ENCODE measurements around the gene PUS10. TPM values are rescaled to one million over a fixed set of nuclear protein-coding genes. Genes with fewer than 3 reads are reported as not detected.
"Not testable (repeated sequence)": the region's sequence is repeated elsewhere in the genome, so short reads cannot be mapped to it uniquely, and the experiment has no call there.

Gene PUS10
- total and polyA plus RNA-seq, 2 of the 13 experiments (the other 11 are each of a cell fraction or from before 2014, with no cell fraction given), result 41.4 to 44.3 TPM

- Histone ChIP-seq H3K4me2 (ENCODE audit: low read depth, low read length) (peak overlapping the region; percentile 83), H4K20me1 (ENCODE audit: insufficient read depth, low read length) (0 out of 2 replicates have a peak, but pooled peaks cover 3% of the 10 kb centered on the region), H3K4me3 (replicated peaks in 1 of 3; ENCODE audit: insufficient read depth in 1 of 3, low read depth in 2 of 3, low read length in 3 of 3) (no peak overlapping the region), H3K4me1 (ENCODE audit: insufficient read depth, low read length) (peaks cover 36% of the 10 kb centered on the region), H3K9ac (ENCODE audit: insufficient read depth, low read depth, low read length) (no peak overlapping the region), H2AFZ (ENCODE audit: low read length) (no peak overlapping the region), H3K9me3 (ENCODE audit: low read length) (no peaks in the 10 kb centered on the region), H3K36me3 (replicated peaks in 1 of 2; ENCODE audit: control insufficient read depth in 1 of 2, insufficient read depth in 2 of 2, low read length in 2 of 2) (peaks cover 0 to 32% of the 10 kb centered on the region in 2 experiments; a peak in 3 of 5 replicates), H3K79me2 (ENCODE audit: insufficient read depth, low read length) (peaks cover 86% of the 10 kb centered on the region), H3K27ac (ENCODE audit: extremely low read length, insufficient read depth, low read length) (no peak overlapping the region), H3K27me3 (ENCODE audit: control insufficient read depth in 1 of 2, insufficient read depth in 2 of 2, low read length in 2 of 2) (no peaks in the 10 kb centered on the region; a peak in 1 of 5 replicates)
- WGBS (ENCODE audit: low lambda C conversion rate), result 92% methylated on average over 3 of the region's 3 CpGs
- intact Hi-C loops (cut with micrococcal nuclease; ENCODE audit: unreplicated experiment), result loop anchor here (5.0 to 10.0 kb wide), 2 partner anchors 130 to 132 kb away; partner anchors contain the start of gene REL
- FAIRE-seq (no peak), DNase-seq (ENCODE audit: low spot score) (no peak), ATAC-seq (no peak)
- in situ Hi-C loops (cut with HindIII; ENCODE audit: extremely low pct_ligation_motif_present, low pct_unique_long_range_greater_than_20kb), result no loop called here
- POLR2A ChIA-PET, result no interaction called here
- no peak for TF ChIP-seq PAWR (CRISPR knock-in tag; IDR thresholded peaks at IDR 0.05; ENCODE audit: borderline replicate concordance)
- no peak for TF ChIP-seq CEBPG (CRISPR knock-in tag; IDR thresholded peaks at IDR 0.05)
- no TSS peak for BruUV-seq (replicated peaks)
- CTCF ChIA-PET (ENCODE audit: low intra/inter-chr PET ratio, low total read pairs), result no interaction called here
These were observed 3.3 kb downstream of the PUS10 start for GRCh38 chr2:61014763-61015162.

- Histone ChIP-seq H3K9ac (ENCODE audit: insufficient read depth, low read depth, low read length) (no peak overlapping the region), H3K4me3 (replicated peaks in 1 of 3; ENCODE audit: insufficient read depth in 1 of 3, low read depth in 2 of 3, low read length in 3 of 3) (no peak overlapping the region), H3K79me2 (ENCODE audit: insufficient read depth, low read length) (peaks cover 72% of the 10 kb centered on the region), H3K9me3 (ENCODE audit: low read length) (no peaks in the 10 kb centered on the region), H2AFZ (ENCODE audit: low read length) (no peak overlapping the region), H4K20me1 (ENCODE audit: insufficient read depth, low read length) (0 out of 2 replicates have a peak, but pooled peaks cover 3% of the 10 kb centered on the region), H3K4me2 (ENCODE audit: low read depth, low read length) (peak overlapping the region; percentile 7; the same call in 1 of the 2 replicates), H3K27ac (ENCODE audit: extremely low read length, insufficient read depth, low read length) (no peak overlapping the region), H3K27me3 (ENCODE audit: control insufficient read depth in 1 of 2, insufficient read depth in 2 of 2, low read length in 2 of 2) (no peaks in the 10 kb centered on the region; a peak in 1 of 5 replicates), H3K4me1 (ENCODE audit: insufficient read depth, low read length) (peaks cover 31% of the 10 kb centered on the region), H3K36me3 (replicated peaks in 1 of 2; ENCODE audit: control insufficient read depth in 1 of 2, insufficient read depth in 2 of 2, low read length in 2 of 2) (peaks cover 1 to 40% of the 10 kb centered on the region in 2 experiments; a peak in 3 of 5 replicates)
- no peak for ATAC-seq
- no peak for DNase-seq (ENCODE audit: low spot score)
- CTCF ChIA-PET (ENCODE audit: low intra/inter-chr PET ratio, low total read pairs), result no interaction called here
- BruUV-seq (replicated peaks), result no TSS peak
- POLR2A ChIA-PET, result no interaction called here
- peak; percentile 26; the same call in 1 of the 2 replicates for TF ChIP-seq RBFOX2 (IDR thresholded peaks at IDR 0.05; ENCODE audit: low read depth, low read length)
- no peak for TF ChIP-seq CBFB (CRISPR knock-in tag; IDR thresholded peaks at IDR 0.05)
- TF ChIP-seq ZNF367 (CRISPR knock-in tag; IDR thresholded peaks at IDR 0.05; ENCODE audit: borderline replicate concordance), result no peak
- WGBS (ENCODE audit: low lambda C conversion rate), result 86% methylated on average over 3 of the region's 3 CpGs
- intact Hi-C loops (cut with micrococcal nuclease; ENCODE audit: unreplicated experiment) (loop anchor here (10.0 kb wide), 1 partner anchor 131 kb away; no protein-coding TSS in a partner anchor), in situ Hi-C loops (cut with HindIII; ENCODE audit: extremely low pct_ligation_motif_present, low pct_unique_long_range_greater_than_20kb) (no loop called here)
- FAIRE-seq, result no peak
These were observed 4.7 kb downstream of the PUS10 start for GRCh38 chr2:61013382-61013781.

GRCh38 chr2:61012303-61012702 lies 5.8 kb downstream of the PUS10 start:
- H3K27ac ChIP-seq (ENCODE audit: extremely low read length, insufficient read depth, low read length); in situ Hi-C loops (cut with HindIII; ENCODE audit: extremely low pct_ligation_motif_present, low pct_unique_long_range_greater_than_20kb); ATAC-seq; FAIRE-seq; H4K20me1 ChIP-seq (ENCODE audit: insufficient read depth, low read length); H3K4me2 ChIP-seq (ENCODE audit: low read depth, low read length); DNase-seq (ENCODE audit: low spot score); H3K4me3 ChIP-seq (replicated peaks in 1 of 3; ENCODE audit: insufficient read depth in 1 of 3, low read depth in 2 of 3, low read length in 3 of 3); H2AFZ ChIP-seq (ENCODE audit: low read length); H3K9me3 ChIP-seq (ENCODE audit: low read length); POLR2A ChIA-PET; CTCF ChIA-PET (ENCODE audit: low intra/inter-chr PET ratio, low total read pairs); H3K9ac ChIP-seq (ENCODE audit: insufficient read depth, low read depth, low read length); BruUV-seq (replicated peaks); H3K27me3 ChIP-seq (ENCODE audit: control insufficient read depth in 1 of 2, insufficient read depth in 2 of 2, low read length in 2 of 2): not testable (repeated sequence)
- H3K4me1 ChIP-seq (ENCODE audit: insufficient read depth, low read length), result peaks cover 32% of the 10 kb centered on the region
- peaks cover 66% of the 10 kb centered on the region for H3K79me2 ChIP-seq (ENCODE audit: insufficient read depth, low read length)
- intact Hi-C loops (cut with micrococcal nuclease; ENCODE audit: unreplicated experiment), result loop anchor here (10.0 kb wide), 1 partner anchor 132 kb away; no protein-coding TSS in a partner anchor
- H3K36me3 ChIP-seq (replicated peaks in 1 of 2; ENCODE audit: control insufficient read depth in 1 of 2, insufficient read depth in 2 of 2, low read length in 2 of 2), result peaks cover 2 to 46% of the 10 kb centered on the region in 2 experiments; a peak in 3 of 5 replicates
- 84% methylated on average over 2 of the region's 2 CpGs for WGBS (ENCODE audit: low lambda C conversion rate)

Measured in HepG2 (cell line).